HuH-7.5 (cell line): Measurements from ENCODE around the gene EFTUD2.
A peak's percentile ranks its signal among the peaks of the same experiment; 100 is the strongest.
"Not testable (repeated sequence)": the region's sequence is repeated elsewhere in the genome, so short reads cannot be mapped to it uniquely, and the experiment has no call there.

Experiments
- DNase-seq: peaks from one replicate; pipeline ENCODE4 v3.0.0; 2011; ENCODE audit warnings: low spot score

Gene EFTUD2

GRCh38 chr17:44848961-44849489, 50.2 kb downstream of the EFTUD2 start:
- DNase-seq: no peak

GRCh38 chr17:44848257-44848795, 50.9 kb downstream of the EFTUD2 start:
- DNase-seq: no peak

GRCh38 chr17:44847586-44847985, 51.7 kb downstream of the EFTUD2 start, which contains the start of gene HIGD1B:
HIGD1B (plus strand) TSS chr17:44847883; CDS start chr17:44848153, 270 bp downstream.
- no peak for DNase-seq

- DNase-seq: no peak
Measured at GRCh38 chr17:44846206-44846605, 53.0 kb downstream of the EFTUD2 start.

- no peak for DNase-seq
Measured at GRCh38 chr17:44844390-44844830, 54.8 kb downstream of the EFTUD2 start.

- no peak for DNase-seq
Measured at GRCh38 chr17:44842748-44843147, 56.5 kb downstream of the EFTUD2 start.

- DNase-seq: no peak
Measured at GRCh38 chr17:44840936-44841335, 58.3 kb downstream of the EFTUD2 start.

- no peak for DNase-seq
Measured at GRCh38 chr17:44840274-44840673, 59.0 kb downstream of the EFTUD2 start.

GRCh38 chr17:44837196-44837595, 62.0 kb downstream of the EFTUD2 start:
- no peak for DNase-seq

- DNase-seq: no peak
Measured at GRCh38 chr17:44832805-44833204, 66.4 kb downstream of the EFTUD2 start.

- no peak for DNase-seq
Measured at GRCh38 chr17:44831371-44831770, 67.9 kb downstream of the EFTUD2 start.

GRCh38 chr17:44830359-44831288, 68.6 kb downstream of the EFTUD2 start:
- DNase-seq: peak; percentile 27

GRCh38 chr17:44829523-44830358, 69.5 kb downstream of the EFTUD2 start, which contains the start of gene GJC1:
GJC1 (minus strand) TSS chr17:44830287; CDS start chr17:44805817, 24,470 bp downstream.
- DNase-seq: peak; percentile 36

- no peak for DNase-seq
Measured at GRCh38 chr17:44828919-44829522, 70.2 kb downstream of the EFTUD2 start.

GRCh38 chr17:44827863-44828262, 71.4 kb downstream of the EFTUD2 start:
- no peak for DNase-seq

- DNase-seq: no peak
Measured at GRCh38 chr17:44826123-44826790, 73.0 kb downstream of the EFTUD2 start.

GRCh38 chr17:44825236-44825635, 74.0 kb downstream of the EFTUD2 start:
- DNase-seq: not testable (repeated sequence)

GRCh38 chr17:44820631-44821212, 78.5 kb downstream of the EFTUD2 start:
- no peak for DNase-seq

- not testable (repeated sequence) for DNase-seq
Measured at GRCh38 chr17:44818508-44818907, 80.7 kb downstream of the EFTUD2 start.

GRCh38 chr17:44812263-44812662, 87.0 kb downstream of the EFTUD2 start:
- no peak for DNase-seq
